Activated CD4-positive, alpha-beta T cell treated with anti-CD3 and anti-CD28 coated beads, Interleukin-2, amount 50 U/mL, for 16 hours (primary cell): ENCODE results near the gene GRAP2.

Experiments used
- DNase-seq: peaks from one replicate; pipeline ENCODE4 v3.0.0-alpha.2; 2020

The GRAP2 gene

GRCh38 chr22:39997421-39997820 is 96.5 kb downstream of the GRAP2 start:
- no peak for DNase-seq

DNA sequence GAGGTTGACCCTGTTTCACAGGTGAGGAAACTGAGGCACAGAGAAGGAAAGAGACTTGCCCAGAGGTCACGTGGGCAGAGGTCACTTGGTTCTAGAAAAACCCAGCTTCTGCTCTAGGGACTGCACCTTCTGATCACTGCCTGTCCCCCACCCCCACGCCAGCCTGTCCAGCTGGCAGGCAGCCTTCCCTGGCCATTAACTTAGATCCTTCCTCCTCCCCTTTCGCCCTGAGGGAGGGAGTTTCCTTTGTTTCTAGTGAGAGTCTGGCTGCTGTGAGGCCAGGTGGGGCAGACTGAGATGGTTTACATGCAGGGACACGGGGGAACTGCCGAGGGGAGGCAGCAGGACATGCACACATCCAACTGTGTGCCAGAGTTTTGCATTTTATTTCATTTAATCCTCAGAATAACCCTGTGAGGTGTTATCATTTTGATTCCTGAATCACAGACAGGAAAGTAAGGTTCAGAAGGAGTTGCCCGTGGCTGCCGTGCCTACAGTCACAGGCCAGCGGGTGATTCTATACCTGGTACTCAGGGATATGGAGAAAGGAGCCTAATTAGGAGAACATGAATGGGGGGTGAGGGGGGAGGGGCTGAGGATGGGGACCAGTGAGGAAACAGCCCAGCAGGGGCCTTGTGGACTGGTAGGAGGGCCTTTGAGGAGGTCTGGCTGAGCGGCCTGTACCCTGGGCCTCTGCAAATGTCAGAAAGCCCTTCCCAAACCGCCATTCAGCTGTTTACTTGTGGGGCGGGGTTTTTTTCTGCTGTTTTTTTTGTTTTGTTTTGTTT is 97.2 kb downstream of the GRAP2 start:
- no peak for DNase-seq

- DNase-seq: peak; percentile 16
Observed at GRCh38 chr22:39999144-39999757, 98.4 kb downstream of the GRAP2 start.

GRCh38 chr22:40000171-40000570 is 99.3 kb downstream of the GRAP2 start:
- no peak for DNase-seq

DNA sequence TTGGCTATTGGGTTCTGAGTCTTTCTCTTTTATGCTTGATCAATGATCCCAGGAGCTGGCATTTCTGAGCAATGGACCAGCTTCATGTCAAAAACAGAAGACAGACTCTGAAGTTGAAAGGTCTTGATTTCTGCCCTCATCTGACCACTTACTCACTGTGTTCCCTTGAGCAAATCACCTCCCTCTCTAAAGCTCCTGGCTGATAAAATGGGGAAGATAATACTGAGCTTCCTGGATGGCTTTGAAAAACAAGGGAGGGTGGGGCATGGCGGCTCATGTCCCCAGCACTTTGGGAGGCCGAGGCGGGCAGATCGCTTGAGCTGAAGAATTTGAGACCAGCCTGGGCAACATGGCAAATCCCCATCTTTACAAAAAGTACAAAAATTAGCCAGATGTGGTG is 100.2 kb downstream of the GRAP2 start:
- DNase-seq: no peak

DNA sequence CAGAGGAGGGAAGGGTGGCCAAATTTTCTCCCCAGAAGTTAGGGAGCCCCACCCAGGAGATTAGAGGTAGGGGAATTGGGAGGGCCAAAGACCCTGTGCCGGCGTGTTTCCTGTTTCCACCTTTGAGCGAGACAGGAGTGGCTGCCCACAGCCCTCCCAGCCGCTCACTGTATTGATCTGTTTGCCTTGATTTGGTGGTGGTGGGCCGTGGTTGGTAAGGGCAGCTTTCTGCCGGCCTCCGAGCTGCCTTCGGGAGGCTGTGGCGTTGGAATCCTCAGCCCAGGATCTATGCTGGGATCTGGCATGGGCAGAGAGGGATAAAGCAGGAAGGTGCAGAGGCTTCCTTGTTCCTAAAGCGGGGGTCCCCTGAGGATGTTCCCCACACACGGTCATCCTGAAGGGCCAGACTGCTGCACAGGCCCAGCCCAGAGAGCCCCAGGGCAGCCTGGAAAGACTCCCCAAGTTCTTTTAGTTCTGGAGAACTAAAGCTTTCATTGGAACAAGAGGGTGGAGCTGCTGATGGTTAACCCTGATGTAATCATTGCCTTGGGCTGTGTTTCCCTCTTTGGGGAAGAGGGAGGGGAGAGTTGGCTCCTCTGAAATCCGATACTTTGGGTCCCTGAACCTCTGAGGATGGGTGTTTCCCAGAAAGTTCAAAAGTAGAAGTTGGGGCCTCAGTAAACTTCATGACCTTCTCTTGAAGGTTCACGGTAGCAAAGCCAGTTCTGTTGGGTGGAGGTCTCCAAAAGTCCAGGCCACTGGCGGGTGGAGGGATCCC is 101.1 kb downstream of the GRAP2 start:
- DNase-seq: no peak

DNA sequence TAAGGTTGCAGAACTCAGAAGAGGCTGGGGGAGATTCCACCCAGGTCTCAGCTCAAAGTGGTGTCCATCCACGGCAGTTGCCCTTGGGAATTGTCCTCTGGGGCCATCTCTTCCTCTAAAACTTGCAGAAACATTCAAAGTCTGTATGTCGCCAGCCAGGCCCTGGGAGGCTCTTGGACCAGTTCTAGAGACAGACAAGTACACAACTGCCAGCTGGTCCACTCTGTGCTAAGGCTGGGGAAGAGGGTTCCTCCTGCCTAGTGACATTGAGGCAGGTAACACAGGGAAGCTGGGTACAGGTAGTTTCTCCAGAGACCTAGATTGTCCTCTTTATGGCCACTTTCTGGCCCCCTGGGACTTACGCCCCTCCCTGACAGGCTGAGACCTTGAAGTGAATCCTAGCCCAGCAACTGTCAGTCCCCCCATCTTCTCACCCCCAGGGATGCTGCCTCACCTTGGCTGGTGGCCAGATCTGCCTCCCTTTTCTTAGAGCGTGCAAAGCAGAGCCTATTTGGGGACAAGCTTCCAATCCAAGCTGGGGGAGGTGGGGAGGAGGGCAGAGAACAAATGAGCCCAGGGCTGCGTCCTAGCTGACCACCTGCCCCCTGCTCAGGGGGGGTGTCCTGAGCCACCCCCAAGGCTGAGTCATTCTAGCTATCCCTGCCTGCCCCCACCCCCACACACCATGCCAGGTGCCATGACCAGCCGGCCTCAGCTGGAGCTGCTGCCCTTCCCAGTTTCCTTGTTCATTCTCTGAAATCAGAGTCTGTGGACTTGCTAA is 102.2 kb downstream of the GRAP2 start:
- no peak for DNase-seq

GRCh38 chr22:40004836-40005235 is 104.0 kb downstream of the GRAP2 start:
- no peak for DNase-seq

- no peak for DNase-seq
Observed at GRCh38 chr22:40006641-40007040, 105.8 kb downstream of the GRAP2 start.

- no peak for DNase-seq
Observed at GRCh38 chr22:40007853-40008710, 107.2 kb downstream of the GRAP2 start.

- no peak for DNase-seq
Observed at GRCh38 chr22:40008726-40009291, 107.9 kb downstream of the GRAP2 start.

- no peak for DNase-seq
Observed at GRCh38 chr22:40009292-40009774, 108.4 kb downstream of the GRAP2 start.

DNA sequence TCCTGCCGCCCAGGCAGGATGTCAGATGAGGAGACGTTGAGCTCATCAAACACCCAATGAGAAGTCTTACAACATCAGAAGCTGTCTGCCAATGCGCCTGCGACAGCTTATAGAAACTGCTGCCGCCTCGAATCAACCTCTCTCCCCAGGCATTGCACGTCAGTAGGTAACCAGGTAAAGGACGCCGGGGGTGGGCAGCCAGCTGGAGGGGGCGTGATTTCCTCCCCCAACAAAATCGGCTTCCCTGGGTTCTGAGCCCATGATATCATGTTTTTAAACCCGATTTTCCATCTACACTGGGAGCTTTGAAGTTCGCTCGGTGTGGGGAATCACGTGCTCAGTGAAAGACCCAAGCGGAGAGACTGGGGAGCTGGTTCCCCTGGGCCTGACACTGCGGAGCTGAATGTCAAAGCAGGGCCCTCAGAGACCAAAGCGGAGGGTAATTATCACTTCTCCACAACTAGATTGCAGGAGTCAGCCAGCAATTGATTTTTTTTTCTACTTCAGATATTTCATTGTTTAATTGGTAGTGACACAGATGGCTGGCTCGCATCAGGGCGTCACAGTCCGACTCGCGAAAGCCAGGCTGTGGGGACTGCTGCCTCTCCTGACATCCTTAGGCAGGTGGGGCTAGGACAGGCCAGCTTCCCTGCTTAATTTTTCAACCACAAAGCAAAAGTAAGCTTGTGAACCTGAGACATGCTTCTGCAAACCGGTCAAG is 109.2 kb downstream of the GRAP2 start:
- DNase-seq: no peak

DNA sequence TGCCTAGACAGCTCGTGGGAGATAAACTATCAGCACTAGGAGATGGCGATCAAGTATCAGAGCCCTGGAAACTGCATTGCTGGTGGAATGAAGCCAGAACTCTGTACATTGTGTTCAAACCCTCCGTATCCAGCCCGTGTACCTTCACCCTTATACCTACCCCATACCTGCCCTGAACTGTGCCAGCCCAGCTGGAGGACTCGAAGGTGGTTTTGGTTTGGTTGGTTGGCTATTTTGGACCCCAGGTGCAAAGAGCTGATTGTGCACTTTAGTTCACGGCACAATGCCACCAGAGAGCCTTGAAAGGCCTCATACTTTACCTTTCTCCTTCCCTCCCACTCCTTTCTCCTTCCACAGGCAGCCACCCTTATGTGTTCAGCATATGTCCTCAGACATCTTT is 109.9 kb downstream of the GRAP2 start:
- no peak for DNase-seq

DNA sequence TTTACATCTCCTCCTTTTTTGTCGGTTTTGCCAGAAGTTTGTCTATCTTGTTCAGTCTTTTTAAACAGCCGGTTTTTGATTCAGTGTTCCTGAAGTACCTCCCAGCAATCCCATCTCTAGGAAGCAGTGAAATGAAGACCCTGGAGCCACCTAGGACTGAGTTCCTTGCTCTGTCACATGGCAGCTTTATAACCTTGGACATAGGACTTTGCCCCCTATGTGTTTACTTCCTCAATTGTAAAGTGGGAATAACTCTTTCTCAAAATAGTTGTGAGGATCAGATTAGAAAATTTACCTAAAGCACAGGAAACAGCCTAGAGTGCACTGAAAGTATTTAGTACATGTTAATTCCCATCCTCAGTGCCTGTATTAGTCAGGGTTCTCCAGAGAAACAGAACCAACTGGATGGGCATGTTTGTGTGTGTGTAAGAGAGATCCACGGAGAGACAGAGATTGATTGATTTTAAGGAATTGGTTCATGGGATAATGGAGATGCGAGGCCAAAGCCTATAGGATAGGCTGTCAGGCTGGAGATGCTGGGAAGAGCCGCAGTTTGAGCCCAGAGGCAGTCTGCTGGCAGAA is 113.9 kb downstream of the GRAP2 start:
- DNase-seq: no peak

DNA sequence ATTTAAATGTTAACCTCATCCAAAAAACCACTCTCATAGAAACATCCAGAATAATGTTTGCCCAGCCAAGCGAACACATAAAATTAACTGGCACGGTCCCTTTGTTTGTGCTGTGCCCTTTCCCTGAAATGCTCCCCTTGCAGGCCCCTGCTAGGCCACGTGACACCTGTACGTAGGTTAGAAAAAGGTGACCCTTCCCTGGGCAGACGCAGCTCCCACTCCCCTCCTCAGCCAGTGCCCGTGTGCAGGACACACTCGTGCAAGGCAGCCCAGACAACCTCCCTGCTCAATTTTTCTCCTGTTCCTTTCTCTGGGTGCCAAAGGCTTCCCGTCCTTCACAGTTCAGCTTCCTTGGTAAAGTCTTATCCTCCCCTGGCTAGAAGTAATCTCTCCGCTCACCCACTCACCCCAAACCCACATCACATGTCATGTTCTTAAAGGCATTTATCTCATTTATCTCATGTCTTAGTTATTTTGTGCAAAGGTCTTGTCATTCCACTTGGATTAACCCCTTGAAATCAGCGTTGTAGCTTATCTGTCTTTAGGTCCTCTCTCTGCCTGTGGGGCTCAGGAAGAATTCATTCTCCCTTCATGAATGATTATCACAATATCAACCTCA is 114.6 kb downstream of the GRAP2 start:
- DNase-seq: no peak

DNA sequence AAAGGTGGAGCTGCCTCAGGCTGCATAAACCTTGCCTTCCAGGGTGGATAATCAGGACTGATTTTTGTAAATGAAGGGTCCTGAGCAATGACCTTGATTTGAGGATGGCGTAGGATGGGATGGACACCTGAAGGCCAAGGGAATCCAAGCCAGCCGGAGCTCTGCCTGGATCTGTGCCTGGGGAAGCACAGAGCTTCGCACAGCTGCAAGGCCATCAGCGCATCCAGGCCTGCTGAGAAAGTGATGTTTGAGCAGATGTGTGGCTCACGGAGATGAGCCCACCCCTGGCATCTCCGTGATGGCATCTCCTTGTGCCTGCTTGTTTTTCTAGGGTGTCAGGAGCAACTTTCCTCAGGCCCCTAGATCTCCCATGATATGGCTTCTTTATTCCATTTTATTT is 117.2 kb downstream of the GRAP2 start:
- no peak for DNase-seq

- no peak for DNase-seq
Observed at GRCh38 chr22:40019100-40019499, 118.2 kb downstream of the GRAP2 start.

DNA sequence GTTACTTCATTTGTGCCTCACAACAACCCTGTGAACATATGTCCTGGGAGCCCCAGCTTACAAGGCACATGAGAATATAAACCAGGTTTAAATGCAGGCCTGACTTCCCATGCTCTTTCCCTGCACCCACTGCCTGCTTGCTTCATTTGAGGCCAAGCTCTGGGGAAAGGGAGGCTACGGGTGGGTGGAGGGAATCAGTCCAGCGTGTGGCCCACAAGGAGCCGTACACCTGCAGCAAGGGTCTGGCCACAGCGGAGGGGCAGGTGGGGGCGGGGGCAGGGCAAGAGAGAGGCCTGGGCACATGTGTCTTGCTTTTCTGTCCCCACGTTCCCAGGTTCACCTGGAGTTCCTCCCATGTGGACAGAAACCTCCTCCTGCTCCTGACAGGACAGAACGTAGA is 120.1 kb downstream of the GRAP2 start:
- no peak for DNase-seq

- no peak for DNase-seq
Observed at GRCh38 chr22:40021401-40022000, 120.6 kb downstream of the GRAP2 start.
